Stimulated activated CD4-positive, alpha-beta T cell treated with anti-CD3 and anti-CD28 coated beads, Interleukin-12 subunit alpha, Interleukin-12 subunit beta, amount 100 ng/mL, for 4 hours (primary cell): ENCODE data around the gene KRI1.
A peak's percentile ranks its signal among the peaks of the same experiment; 100 is the strongest.

Experiments used
- DNase-seq: peaks from one replicate; pipeline ENCODE4 v3.0.0-alpha.2; 2020

The KRI1 gene

DNA sequence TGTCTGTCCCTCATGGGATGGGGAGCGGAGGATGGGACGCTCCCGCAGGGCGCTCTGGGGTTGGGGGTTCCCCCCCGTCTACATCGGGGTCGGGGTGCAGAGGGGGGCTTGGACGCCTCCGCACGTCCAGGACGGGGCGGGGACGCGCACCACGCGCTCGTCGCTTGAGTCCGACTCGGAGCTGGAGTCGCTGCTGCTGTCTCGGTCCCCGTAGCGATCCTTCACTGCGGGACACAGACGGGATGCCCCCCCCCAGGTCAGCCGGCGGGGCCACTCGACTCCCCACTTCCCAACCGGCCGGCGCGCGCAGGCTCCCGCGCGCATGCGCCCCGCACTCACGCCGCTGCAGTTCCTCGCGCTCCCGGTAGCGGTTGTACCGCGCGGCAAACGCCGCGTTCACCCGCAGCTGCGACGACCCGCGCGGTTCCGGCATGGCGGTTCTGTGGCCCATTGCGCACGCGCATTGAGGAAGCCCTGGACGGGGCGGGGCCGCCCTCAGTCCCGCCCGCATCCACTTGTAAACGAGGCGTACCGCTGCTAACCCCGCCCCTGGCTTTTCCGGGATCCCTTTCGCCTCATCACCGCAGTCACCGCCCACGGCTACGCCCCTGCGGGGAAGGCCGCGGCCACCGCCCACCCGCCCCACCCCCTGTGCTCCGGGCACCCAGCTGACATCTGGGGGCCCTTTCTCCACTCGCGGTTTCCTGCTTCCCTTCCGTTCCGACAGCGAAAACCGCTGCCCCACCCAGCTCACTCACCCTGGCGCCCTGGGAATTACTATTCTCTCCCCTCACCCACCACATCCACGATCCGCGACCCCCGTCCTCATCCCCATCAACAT is at the start of gene KRI1:
Gene KRI1, minus strand, starts transcription at position 444 of the 841 bp plus-strand sequence. Its CDS starts 11 bp downstream, at position 433.
- peak; percentile 98 for DNase-seq

DNA sequence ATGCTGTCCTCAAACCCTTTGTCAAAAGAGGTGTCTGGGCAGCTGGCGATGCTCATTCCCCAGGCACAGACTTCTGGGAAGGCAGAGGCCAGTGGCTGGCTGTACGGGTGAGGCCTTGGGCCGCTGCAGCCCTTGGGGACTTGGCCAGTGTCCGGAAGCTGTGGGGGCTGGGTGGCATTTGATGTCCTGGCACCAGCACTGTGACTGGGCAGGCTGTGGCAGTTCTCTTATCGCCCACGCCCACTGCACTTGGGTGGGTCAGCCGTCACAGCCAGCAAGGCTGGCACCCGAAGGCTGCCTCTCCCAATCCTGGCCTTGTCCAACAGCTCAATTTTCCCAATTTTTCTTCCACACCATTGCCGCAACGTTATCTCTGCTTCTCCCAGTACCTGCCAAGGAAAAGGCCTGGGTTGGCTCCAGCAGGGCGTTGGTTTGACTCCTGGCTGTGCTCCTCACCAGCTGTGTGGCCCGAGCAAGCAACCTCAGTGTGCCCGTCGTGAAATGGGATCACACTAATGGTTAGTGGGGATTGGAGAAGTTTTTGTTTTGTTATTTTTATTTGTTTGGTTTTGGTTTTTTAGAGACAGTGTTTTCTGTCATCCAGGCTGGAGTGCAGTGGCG is 46.8 kb upstream of the KRI1 start:
- no peak for DNase-seq

DNA sequence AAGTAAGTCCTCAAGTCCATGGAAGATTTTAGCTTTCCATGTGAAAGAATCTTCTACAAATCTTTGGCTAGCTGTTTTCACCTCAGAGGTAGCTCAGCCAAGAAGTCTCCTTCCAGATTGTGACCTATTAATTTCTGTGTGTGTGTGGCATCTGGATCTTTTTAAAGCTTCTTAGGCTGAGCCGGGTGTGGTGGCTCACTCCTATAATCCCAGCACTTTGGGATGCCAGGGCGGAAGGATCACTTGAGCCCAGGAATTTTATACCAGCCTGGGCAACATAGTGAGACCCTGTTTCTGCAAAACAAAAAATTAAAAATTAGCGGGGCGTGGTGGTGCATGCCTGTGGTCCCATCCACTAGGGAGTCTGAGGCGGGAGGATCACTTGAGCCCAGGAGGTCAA is 46.1 kb upstream of the KRI1 start:
- DNase-seq, result no peak

DNA sequence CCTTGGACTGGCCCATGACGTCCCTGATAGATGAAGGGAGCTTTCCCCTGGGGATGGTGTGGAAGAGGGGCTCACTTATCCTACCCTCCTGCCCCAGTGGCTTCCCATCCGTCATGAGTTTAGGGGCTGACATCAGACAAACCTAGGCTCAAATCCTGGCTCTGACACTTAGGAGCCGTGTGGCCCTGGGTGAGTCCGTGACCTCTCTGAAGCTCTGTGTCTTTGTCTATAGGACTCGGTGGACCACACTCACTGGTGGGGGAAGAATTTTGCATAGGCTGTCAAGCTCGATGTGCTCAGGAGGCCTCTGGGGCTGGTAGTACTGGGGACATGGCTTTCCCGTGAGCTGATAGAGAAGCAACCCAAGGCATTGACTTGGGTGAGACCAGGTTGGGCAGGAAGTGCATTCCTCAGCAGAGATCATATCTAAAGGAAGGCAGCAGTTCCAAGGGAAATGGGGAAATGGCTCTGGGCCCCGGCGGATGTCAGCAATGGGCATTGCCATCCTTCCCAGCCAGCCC is 38.7 kb upstream of the KRI1 start:
- no peak for DNase-seq

DNA sequence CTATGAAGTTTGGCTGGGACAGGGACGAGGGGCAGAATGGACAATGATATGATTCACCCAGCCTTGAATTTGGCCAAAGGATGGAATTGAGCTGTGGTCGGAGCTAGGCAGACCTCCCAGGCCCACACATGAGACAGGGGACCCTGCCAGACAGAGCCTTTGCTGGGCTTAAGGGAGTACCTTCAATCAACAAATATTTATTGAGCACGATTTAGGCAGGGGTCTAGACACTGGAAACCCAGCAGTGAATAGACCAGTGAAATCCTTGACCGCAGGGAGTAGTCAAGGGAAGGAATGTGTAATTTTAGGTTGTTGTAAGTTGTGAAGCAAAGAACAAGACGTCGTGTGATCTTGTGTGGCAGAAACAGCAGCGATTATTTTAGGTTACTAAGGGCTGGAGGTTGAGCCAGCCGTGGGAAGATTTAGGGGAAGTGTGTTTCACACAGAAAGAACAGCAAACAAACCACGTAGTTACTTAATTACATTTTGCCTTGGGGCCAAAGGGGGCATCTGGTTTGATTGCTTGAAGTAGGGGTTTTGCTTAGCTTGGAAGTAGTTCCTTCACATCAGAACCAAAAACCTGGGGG is 38.2 kb upstream of the KRI1 start:
- no peak for DNase-seq

DNA sequence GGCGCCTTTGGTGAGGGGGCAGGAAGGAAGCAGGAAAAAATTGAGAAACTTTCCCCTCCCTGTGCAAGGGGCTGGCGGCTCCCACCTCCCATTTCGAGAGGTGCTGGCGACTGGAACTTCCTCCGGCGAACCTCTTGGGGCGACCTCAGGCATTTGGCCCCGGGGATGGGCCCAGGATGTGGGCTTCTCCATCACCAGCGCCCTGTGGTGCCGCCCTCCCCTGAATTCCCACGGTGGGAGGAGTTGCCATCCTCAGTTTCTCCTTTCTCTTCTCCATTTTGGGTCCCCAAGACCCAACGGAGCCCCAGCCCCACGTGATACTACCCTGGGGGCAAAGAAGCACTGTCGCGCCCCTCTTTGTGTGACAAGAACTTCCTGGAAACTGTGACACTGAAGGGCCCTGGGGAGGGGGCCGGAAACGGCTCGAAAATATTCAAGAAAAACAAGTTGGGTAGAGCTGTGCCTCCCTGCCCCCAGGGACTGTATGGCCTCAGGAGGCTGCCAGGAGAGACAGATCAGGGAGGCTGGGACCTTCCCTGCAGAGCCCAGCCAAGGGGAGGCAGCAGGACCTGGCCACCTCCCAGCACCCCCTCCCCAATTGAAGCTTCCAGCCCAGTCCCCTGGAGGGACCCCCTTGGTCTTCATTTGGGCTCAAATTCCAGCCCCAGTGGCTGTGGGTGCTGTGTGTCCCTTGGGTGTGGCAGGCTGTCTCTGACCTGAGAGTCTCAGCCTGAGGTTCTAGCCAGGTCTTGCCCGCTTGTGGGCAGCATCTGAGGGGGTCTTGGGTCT is 37.5 kb upstream of the KRI1 start:
- peak; percentile 61 for DNase-seq

DNA sequence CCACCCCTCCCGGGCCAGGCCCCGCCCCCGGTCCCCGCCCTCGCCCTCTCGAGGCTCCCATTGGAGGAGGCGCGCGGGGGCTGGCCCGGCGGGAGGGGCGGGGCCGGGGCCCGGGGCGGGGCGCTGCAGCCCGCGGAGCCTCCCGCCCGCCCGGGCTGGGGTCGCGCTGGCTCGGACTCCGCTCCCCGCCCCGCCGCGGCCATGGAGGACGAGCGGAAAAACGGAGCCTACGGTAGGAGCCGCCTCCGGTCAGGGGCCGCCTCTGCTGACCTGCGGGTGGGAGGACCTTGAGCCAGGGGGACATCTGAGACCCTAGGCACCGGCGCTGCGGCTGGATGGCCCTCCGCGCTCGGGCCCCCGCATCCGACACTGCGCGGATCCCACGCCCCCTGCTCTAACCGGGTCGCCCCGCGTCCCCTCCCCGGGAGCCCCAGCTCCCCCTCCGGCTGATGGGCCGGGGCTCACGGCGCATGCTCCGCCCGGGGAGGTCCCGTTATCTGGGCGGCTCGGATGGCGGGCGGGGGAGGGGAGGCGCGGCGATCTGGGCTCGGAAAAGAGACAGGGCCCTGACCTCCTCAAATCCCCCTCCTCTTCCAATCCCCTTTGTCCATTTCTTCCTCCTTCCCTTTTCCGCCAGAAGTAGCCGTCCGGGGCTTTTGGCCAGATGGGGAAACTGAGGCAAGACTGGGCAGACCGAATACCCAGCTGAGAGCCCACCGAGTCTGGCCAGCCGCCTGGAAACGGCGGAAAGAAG is 36.7 kb upstream of the KRI1 start:
- DNase-seq, result peak; percentile 90

DNA sequence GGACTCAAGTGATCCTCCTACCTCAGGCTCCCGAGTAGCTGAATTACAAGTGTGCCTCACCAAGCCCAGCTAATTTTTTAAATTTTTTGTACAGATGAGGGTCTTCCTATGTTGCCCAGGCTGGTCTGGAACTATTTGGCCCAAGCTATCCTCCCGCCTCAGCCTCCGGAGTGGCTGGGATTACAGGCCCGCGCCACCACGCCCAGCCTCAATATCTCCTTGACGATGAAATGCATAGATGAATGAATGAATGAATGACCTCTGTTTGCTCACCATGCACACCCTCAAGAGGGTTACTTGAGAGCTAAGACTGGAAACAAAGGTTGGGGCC is 36.2 kb upstream of the KRI1 start:
- DNase-seq, result no peak

DNA sequence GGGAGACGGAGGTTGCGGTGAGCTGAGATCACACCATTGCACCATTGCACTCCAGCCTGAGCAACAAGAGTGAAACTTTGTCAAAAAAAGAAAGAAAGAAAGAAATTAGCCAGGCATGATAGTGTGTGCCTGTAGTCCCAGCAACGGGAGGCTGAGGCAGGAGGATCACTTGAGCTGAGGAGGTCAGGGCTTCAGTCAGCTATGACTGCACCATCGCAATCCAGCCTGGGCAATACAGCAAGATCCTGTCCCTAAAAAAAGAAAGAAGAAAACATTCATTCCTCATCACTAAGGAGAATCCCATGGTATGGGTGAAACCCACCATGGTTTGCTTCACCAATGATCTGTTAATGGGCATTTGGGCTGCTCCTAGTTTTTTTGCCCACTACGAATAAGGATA is 34.3 kb upstream of the KRI1 start:
- no peak for DNase-seq

DNA sequence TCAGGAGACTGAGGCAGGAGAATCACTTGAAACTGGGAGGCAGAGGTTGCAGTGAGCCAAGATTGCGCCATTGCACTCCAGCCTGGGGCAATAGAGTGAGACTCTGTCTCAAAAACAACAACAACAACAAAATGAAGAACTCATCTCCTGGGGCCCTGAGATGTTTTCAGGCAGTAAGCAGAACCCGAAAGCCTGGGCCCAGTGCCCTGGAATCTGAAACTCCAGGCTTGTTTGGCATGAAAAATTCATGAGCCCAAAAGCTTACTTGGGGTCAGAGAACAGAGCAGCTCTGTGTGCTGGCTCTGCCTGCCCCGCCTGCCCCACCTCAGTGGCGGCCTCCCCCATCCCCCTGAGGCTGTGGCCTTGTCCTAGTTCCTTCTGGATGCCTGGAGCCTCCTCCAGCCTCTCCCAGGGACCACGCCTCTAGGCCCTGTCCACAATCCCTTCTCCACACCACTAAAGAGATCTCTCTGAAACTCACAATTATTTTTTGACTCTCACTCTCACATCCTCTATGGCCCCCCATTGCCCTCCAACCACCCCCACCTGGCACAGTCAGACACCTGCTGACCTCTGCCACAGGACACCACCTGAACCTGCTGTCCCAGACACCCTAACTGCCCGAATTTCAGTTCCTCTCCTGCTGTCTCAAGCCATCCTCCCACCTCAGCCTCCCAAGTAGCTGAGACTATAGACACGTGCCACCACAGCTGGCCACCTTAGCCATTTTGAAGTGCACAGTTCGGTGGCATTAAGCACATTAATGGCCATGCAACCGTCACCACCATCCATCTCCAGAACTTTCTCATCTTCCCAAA is 28.2 kb upstream of the KRI1 start:
- DNase-seq, result no peak

DNA sequence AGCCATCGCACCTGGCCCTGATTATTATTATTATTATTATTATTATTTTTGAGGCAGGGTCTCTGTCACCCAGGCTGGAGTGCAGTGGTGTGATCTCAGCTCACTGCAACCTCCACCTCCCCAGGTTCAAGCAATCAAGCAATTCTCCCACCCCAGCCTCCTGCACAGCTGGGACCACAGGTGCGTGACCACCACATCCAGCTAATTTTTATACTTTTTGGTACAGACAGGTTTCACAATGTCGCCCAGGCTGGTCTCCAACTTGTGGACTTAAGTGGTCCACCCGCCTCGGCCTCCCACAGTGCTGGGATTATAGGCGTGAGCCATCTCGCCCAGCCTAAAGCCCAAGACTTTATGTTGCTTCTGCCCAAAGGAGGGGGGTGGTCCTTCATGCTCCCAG is 27.3 kb upstream of the KRI1 start:
- DNase-seq, result no peak

DNA sequence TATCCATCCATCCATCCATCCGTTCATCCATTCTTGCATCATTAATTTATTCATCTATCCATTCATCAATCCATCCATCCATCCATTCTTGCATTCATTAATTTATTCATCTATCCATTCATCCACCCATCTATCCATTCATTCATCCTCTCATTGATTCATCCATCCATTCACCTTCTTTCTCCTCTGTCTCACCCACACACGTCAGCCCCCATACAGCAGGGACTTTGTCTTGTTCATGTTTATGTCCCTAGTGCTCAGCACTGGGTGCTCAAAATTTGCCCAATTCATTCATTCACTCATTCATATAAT is 22.0 kb upstream of the KRI1 start:
- no peak for DNase-seq

DNA sequence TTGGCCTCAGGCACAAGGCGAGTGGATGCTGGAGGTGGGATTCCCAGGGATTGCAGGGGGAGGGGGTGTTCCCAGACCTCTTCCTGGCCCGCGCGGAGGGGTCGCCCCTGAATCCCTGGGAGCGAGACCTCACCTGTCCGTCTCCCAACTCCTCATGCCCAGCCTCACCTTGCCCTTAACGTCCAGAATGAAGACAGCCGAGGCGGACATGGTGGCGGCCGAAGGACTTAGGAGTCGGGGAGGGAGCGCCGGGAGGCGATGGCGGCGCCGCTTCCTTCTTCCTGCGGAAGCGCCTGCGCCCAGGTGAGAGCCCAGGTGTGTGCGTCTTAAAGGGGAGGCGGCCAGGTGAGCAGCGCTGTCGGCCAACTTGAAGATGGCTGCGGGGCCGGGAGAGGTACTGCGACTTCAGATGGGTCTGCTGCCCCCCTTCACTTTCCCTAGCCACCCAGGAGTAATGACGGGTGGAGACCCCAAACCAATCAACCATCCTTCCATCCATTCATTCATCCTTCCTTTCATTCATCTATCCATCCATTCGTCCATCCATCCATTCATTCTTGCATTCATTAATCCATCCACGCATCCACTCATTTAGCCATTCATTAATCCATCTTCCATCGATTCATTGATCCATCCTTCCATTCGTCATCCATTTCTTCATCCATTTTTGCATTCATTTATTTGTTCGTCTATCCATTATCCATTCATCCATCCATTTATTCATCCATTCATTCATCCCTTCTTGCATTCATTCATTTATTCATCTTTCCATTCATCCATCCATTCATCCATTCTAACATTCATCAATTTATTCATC is 21.4 kb upstream of the KRI1 start, which contains the start of gene AP1M2:
Gene AP1M2, minus strand, starts transcription at position 291 of the 817 bp plus-strand sequence. Its CDS starts 81 bp downstream, at position 210.
- no peak for DNase-seq

DNA sequence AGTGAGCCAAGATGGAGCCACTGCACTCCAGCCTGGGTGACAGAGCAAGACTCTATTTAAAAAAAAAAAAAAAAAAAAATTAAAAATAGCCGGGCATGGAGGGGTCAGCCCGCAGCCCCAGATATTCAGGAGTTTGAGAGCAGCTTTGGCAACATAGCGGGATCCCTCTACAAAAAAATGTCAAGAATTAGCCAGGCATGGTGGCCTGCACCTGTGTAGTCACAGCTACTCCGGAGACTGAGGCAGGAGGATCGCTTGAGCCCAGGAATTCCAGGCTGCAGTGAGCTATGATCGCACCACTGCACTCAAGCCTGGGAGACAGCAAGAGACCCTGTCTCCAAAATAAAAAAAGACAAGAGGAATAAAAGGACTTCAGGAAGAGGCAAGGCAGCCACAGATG is 20.6 kb upstream of the KRI1 start:
- DNase-seq, result no peak

DNA sequence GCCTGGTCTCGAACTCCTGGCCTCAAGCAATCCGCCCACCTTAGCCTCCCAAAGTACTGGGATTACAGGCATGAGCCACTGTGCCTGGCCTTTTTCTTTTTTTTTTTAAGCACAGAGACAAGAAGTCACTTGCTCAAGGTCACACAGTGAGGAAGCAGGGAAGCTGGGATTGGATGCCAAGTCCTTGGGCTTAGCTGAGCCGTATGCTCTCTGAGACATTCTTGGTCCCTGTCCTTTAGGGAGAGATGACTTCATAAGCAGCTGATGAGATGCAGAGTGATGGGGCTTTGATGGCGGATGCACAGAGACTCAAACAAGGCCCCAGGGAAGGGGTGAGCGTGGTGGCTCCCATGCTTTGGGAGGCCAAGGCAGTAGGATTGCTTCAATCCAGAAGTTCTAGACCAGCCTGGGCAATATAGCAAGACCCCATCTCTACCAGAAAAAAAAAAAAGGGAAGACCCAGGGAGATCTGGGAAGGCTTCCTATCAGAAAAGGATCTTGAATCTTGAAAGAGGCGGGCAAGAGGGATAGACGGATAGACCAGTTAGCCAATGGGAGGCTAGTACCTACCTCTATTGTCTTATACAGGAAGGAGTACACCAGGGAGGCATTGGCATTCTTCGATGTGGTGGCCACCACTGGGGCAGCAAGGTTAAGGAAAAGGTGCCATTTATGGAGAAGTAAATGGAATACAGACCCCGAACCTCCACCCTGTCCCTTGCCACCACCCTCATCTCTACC is 17.4 kb upstream of the KRI1 start:
- no peak for DNase-seq

DNA sequence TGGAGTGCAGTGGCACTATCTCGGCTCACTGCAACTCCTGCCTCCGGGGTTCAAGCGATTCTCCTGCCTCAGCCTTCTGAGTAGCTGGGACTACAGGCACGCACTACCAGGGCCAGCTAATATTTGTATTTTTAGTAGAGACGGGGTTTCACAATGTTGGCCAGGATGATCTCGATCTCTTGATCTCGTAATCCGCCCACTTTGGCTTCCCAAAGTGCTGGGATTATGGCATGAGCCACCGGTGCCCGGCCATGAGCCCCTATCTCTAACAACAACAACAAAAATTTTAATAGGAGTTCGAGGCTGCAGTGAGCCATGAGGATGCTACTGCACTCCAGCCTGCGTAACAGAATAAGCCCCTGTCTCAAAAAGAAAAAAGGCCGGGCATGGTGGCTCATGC is 16.3 kb upstream of the KRI1 start:
- DNase-seq, result no peak

DNA sequence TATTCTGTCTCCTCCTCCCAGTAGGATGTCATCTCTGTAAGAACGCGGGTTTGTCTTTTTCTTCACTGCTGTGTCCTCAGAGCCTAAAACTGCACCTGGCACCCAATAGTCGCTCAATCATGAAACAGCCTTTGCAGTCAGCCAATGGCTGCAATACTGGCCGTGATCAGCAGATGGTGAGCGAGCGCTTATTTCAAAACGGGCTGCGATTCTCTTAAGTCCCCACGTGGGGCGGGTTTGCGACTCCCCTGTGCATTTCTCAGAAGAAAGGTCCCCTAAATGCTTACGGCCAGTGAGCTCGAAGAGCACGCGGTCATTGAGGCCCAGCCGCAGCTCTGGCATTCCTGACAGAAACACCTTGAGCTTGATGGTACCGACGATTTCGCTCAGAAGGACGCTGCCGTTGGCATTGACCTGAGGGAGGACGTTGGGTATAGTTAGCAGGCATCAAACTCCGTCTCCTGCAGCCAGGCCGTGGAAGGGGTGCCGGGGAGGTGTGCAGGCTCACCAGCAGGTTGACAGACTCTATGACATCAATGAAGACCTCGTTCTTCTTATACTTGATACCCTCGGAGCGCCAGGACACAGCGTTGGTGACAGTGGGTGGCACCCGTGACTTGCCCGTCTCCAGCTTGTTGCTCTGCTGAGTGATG is 15.3 kb upstream of the KRI1 start:
- peak; percentile 89 for DNase-seq

DNA sequence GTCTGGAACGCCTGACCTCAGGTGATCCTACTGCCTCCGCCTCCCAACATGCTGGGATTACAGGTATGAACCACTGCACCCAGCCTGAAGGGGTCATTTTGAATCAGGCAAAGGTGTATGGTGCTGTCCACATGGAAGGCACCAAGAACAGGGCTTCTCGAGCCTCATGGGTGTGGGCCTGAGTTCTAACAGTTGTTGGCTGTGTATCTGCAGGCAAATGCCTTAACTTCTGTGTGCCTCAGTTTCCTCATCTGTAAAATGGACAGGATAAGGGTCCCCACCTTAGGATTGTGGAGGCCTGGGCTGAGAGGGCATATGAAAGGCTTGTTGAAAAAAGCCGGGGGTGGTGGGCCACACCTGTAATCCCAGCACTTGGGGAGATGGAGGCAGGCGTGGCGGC is 12.1 kb upstream of the KRI1 start:
- DNase-seq, result no peak

DNA sequence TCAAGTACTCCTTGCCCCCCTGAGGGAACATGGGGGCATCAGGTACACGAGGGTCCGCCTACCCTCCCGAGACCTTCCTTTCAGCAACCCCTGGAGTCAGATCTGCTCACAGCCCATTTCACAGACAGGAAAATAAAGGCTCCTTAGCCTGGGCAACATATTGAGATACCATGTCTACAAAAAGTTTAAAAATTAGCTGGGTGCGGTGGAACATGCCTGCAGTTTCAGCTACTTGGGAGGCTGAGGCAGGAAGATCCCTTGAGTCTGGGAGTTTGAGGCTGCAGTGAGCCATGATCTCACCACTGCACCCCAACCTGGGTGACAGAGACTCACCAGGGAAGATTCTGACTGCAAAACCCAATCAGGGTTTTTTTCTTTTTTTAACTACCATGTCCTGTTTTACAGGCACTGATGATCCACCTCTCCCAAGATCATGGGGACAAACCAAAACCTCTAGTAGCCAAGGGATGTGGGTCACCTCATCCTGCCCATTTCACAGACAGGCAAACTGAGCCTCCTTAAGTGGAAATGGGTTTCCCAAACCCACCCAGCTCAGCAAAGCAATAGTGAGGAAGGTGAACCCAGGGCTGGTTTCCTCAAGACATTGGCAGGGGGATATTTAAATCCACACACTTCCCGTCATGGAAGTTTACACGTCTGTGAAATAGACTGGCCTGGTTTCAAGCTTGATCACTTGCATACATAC is 9.4 kb upstream of the KRI1 start:
- DNase-seq, result no peak
